C4-2B (cell line): ENCODE measurements around the gene C5orf58.

ENCODE experiments used
- ZFX ChIP-seq: fragments of 450-650 bp; IDR thresholded peaks from 2 replicates; pipeline ENCODE4 v1.6.1; 2017
- TF ChIP-seq, protein P1 (sequence below): fragments of 450-650 bp; conservative IDR thresholded peaks from 2 replicates; pipeline ENCODE4 v1.5.1; 2017; ENCODE audit warnings: mild to moderate bottlenecking

DNA sequence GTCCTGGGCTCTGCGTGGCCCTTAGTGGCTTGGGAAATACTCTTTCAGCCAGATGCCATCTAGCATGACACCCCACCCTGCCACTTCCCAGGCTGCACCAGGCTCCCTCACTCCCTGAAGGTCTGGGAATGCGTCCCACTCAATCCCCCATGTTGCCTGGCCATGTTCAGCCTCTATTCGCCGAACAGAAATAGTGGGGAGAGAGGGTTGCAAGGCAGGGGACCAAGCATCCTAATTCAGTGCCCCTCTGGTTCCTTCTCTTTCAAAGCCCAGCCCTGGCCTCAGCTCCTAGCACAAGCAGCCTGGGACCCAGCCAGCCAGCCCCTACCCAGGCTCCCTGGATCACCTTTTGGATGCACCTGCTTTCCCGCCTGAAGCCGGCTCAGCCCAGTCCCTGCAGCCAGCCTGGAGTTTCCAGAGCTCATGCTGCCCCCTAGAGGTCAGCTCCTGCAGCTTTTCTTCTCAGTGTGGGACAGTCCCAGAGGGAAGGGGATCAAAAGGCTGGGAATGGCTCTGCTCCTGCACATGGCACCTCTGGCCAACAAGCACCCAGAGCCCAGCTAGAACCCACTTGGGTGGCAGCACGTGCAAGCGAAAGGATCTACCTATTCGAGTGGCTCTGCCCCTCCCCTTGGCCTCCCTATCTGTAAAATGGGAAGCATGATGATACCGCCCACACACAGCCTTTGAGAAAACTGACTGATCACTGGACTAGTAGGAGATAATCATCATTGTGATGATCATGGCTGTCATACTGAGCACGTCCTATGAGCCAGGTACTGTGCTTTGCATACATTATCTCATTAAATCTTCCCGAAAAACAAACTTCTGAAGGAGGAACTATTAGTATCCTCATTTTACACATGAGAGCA is 48.7 kb upstream of the C5orf58 start:
- TF ChIP-seq, protein P1, sequence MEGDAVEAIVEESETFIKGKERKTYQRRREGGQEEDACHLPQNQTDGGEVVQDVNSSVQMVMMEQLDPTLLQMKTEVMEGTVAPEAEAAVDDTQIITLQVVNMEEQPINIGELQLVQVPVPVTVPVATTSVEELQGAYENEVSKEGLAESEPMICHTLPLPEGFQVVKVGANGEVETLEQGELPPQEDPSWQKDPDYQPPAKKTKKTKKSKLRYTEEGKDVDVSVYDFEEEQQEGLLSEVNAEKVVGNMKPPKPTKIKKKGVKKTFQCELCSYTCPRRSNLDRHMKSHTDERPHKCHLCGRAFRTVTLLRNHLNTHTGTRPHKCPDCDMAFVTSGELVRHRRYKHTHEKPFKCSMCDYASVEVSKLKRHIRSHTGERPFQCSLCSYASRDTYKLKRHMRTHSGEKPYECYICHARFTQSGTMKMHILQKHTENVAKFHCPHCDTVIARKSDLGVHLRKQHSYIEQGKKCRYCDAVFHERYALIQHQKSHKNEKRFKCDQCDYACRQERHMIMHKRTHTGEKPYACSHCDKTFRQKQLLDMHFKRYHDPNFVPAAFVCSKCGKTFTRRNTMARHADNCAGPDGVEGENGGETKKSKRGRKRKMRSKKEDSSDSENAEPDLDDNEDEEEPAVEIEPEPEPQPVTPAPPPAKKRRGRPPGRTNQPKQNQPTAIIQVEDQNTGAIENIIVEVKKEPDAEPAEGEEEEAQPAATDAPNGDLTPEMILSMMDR = peak; percentile 92
- no peak for TF ChIP-seq ZFX
